ENCODE measurements around the gene ITFG1. TPM values are rescaled to one million over a fixed set of nuclear protein-coding genes. Genes with fewer than 3 reads are reported as not detected.

The ITFG1 gene
- total and polyA plus RNA-seq, 9 of the 15 experiments (the other 6 are each of a cell fraction or from before 2014, with no cell fraction given): 17.1 to 83.5 (median 35.8) TPM

DNA sequence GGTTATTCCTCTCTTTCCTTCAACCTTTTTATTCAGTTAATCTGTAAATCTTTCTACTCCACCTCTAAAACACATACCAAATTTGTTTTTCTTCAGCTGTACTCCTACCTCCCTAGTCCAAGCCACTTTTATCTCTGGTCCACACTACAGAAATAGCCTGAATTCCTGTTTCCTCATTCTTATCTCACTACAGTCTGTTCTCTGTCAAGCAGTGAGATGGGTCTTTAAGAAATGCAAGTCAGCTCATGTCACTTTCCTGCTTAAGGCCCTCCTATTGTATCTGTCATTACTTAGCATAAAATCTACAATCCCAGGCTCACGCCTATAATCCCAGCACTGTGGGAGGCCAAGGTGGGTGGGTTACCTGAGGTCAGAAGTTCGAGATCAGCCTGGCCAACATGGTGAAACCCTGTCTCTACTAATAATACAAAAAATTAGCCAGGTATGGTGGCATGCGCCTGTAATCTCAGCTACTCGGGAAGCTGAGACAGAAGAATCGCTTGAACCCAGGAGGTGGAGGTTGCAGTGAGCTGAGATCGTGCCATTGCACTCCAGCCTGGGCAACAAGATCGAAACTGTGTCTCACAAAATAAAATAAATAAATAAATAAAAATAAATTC is 7.3 kb upstream of the ITFG1 start (continued):
- TF ChIP-seq, protein P1, sequence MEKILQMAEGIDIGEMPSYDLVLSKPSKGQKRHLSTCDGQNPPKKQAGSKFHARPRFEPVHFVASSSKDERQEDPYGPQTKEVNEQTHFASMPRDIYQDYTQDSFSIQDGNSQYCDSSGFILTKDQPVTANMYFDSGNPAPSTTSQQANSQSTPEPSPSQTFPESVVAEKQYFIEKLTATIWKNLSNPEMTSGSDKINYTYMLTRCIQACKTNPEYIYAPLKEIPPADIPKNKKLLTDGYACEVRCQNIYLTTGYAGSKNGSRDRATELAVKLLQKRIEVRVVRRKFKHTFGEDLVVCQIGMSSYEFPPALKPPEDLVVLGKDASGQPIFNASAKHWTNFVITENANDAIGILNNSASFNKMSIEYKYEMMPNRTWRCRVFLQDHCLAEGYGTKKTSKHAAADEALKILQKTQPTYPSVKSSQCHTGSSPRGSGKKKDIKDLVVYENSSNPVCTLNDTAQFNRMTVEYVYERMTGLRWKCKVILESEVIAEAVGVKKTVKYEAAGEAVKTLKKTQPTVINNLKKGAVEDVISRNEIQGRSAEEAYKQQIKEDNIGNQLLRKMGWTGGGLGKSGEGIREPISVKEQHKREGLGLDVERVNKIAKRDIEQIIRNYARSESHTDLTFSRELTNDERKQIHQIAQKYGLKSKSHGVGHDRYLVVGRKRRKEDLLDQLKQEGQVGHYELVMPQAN (IDR thresholded peaks at IDR 0.05; ENCODE audit: borderline replicate concordance): peak; percentile 54; the same call in 1 of the 2 replicates
- TF ChIP-seq, protein P2, sequence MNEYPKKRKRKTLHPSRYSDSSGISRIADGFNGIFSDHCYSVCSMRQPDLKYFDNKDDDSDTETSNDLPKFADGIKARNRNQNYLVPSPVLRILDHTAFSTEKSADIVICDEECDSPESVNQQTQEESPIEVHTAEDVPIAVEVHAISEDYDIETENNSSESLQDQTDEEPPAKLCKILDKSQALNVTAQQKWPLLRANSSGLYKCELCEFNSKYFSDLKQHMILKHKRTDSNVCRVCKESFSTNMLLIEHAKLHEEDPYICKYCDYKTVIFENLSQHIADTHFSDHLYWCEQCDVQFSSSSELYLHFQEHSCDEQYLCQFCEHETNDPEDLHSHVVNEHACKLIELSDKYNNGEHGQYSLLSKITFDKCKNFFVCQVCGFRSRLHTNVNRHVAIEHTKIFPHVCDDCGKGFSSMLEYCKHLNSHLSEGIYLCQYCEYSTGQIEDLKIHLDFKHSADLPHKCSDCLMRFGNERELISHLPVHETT (CRISPR knock-in tag; conservative IDR thresholded peaks at IDR 0.05 in 1 of 2, IDR thresholded peaks at IDR 0.05 in 1 of 2): 0 out of 4 replicates have a peak, but pooled peaks of 1 of the 2 experiments have one; percentile 28
- TF ChIP-seq ASH1L (IDR thresholded peaks at IDR 0.05; ENCODE audit: borderline replicate concordance, low read depth, partially characterized antibody) (peak; percentile 47), CBFA2T2 (conservative IDR thresholded peaks at IDR 0.05) (peak; percentile 96), NCOA6 (IDR thresholded peaks at IDR 0.05) (peak; percentile 28; the same call in 1 of the 2 replicates), MECOM (CRISPR knock-in tag; IDR thresholded peaks at IDR 0.05) (0 out of 2 replicates have a peak, but pooled peaks have one; percentile 23), CTBP1 (IDR thresholded peaks at IDR 0.05; ENCODE audit: borderline replicate concordance) (peak; percentile 78), NCOA4 (IDR thresholded peaks at IDR 0.05; ENCODE audit: partially characterized antibody) (peak; percentile 50), SMARCE1 (IDR thresholded peaks at IDR 0.05) (peak; percentile 94), HDAC2 (IDR thresholded peaks at IDR 0.05) (peak; percentile 95), CXXC5 (CRISPR knock-in tag; IDR thresholded peaks at IDR 0.05) (0 out of 2 replicates have a peak, but pooled peaks have one; percentile 18), CC2D1A (IDR thresholded peaks at IDR 0.05) (peak; percentile 83), NFATC3 (IDR thresholded peaks at IDR 0.05) (peak; percentile 65; the same call in 1 of the 2 replicates), ARNT (IDR thresholded peaks at IDR 0.05) (peak; percentile 86 to 95), BRD9 (IDR thresholded peaks at IDR 0.05; ENCODE audit: low read depth, partially characterized antibody) (peak; percentile 66)
- TF ChIP-seq, protein P3, sequence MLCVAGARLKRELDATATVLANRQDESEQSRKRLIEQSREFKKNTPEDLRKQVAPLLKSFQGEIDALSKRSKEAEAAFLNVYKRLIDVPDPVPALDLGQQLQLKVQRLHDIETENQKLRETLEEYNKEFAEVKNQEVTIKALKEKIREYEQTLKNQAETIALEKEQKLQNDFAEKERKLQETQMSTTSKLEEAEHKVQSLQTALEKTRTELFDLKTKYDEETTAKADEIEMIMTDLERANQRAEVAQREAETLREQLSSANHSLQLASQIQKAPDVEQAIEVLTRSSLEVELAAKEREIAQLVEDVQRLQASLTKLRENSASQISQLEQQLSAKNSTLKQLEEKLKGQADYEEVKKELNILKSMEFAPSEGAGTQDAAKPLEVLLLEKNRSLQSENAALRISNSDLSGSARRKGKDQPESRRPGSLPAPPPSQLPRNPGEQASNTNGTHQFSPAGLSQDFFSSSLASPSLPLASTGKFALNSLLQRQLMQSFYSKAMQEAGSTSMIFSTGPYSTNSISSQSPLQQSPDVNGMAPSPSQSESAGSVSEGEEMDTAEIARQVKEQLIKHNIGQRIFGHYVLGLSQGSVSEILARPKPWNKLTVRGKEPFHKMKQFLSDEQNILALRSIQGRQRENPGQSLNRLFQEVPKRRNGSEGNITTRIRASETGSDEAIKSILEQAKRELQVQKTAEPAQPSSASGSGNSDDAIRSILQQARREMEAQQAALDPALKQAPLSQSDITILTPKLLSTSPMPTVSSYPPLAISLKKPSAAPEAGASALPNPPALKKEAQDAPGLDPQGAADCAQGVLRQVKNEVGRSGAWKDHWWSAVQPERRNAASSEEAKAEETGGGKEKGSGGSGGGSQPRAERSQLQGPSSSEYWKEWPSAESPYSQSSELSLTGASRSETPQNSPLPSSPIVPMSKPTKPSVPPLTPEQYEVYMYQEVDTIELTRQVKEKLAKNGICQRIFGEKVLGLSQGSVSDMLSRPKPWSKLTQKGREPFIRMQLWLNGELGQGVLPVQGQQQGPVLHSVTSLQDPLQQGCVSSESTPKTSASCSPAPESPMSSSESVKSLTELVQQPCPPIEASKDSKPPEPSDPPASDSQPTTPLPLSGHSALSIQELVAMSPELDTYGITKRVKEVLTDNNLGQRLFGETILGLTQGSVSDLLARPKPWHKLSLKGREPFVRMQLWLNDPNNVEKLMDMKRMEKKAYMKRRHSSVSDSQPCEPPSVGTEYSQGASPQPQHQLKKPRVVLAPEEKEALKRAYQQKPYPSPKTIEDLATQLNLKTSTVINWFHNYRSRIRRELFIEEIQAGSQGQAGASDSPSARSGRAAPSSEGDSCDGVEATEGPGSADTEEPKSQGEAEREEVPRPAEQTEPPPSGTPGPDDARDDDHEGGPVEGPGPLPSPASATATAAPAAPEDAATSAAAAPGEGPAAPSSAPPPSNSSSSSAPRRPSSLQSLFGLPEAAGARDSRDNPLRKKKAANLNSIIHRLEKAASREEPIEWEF (CRISPR knock-in tag; IDR thresholded peaks at IDR 0.05): peak; percentile 69; the same call in 1 of the 2 replicates
- TF ChIP-seq, protein P4, sequence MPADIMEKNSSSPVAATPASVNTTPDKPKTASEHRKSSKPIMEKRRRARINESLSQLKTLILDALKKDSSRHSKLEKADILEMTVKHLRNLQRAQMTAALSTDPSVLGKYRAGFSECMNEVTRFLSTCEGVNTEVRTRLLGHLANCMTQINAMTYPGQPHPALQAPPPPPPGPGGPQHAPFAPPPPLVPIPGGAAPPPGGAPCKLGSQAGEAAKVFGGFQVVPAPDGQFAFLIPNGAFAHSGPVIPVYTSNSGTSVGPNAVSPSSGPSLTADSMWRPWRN (IDR thresholded peaks at IDR 0.05; ENCODE audit: low read depth): peak; percentile 62; the same call in 1 of the 2 replicates
